ENCODE measurements around the gene GTPBP10.

DNA sequence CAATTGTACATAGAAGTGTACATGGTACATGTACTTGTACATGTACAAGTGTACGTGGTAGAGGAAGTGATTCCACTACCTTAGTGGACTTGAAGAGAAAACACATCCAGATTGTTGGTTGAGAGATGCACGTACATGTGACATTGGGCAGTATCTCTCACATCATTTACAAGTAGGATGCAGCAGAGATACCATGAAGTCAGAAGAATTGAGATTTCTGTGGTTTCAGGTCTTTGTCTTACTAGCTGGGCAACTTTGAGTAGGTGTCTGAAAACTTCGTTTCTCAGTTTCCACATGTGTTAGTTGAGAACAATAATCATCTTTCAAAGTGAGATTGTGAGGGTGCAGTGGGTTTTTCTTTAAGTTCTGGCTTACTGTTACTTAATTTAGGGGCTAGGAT is 78.2 kb downstream of the GTPBP10 start:
- TF ChIP-seq, protein P1, sequence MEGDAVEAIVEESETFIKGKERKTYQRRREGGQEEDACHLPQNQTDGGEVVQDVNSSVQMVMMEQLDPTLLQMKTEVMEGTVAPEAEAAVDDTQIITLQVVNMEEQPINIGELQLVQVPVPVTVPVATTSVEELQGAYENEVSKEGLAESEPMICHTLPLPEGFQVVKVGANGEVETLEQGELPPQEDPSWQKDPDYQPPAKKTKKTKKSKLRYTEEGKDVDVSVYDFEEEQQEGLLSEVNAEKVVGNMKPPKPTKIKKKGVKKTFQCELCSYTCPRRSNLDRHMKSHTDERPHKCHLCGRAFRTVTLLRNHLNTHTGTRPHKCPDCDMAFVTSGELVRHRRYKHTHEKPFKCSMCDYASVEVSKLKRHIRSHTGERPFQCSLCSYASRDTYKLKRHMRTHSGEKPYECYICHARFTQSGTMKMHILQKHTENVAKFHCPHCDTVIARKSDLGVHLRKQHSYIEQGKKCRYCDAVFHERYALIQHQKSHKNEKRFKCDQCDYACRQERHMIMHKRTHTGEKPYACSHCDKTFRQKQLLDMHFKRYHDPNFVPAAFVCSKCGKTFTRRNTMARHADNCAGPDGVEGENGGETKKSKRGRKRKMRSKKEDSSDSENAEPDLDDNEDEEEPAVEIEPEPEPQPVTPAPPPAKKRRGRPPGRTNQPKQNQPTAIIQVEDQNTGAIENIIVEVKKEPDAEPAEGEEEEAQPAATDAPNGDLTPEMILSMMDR (IDR thresholded peaks at IDR 0.05; ENCODE audit: insufficient read depth, low read length), result no peak
- TF ChIP-seq POLR2AphosphoS5 (IDR thresholded peaks at IDR 0.05; ENCODE audit: low read depth) (no peak), GABPA (IDR thresholded peaks at IDR 0.05; ENCODE audit: low read depth) (no peak), SPI1 (IDR thresholded peaks at IDR 0.05; ENCODE audit: borderline replicate concordance, low read depth) (no peak)
- TF ChIP-seq, protein P2, sequence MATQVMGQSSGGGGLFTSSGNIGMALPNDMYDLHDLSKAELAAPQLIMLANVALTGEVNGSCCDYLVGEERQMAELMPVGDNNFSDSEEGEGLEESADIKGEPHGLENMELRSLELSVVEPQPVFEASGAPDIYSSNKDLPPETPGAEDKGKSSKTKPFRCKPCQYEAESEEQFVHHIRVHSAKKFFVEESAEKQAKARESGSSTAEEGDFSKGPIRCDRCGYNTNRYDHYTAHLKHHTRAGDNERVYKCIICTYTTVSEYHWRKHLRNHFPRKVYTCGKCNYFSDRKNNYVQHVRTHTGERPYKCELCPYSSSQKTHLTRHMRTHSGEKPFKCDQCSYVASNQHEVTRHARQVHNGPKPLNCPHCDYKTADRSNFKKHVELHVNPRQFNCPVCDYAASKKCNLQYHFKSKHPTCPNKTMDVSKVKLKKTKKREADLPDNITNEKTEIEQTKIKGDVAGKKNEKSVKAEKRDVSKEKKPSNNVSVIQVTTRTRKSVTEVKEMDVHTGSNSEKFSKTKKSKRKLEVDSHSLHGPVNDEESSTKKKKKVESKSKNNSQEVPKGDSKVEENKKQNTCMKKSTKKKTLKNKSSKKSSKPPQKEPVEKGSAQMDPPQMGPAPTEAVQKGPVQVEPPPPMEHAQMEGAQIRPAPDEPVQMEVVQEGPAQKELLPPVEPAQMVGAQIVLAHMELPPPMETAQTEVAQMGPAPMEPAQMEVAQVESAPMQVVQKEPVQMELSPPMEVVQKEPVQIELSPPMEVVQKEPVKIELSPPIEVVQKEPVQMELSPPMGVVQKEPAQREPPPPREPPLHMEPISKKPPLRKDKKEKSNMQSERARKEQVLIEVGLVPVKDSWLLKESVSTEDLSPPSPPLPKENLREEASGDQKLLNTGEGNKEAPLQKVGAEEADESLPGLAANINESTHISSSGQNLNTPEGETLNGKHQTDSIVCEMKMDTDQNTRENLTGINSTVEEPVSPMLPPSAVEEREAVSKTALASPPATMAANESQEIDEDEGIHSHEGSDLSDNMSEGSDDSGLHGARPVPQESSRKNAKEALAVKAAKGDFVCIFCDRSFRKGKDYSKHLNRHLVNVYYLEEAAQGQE (IDR thresholded peaks at IDR 0.05; ENCODE audit: insufficient replicate concordance, low read depth), result no peak
